Hepatocyte (in vitro differentiated cells): Measurements from ENCODE around the gene ACSS3. TPM values are rescaled to one million over a fixed set of nuclear protein-coding genes. Genes with fewer than 3 reads are reported as not detected.

ENCODE experiments used
- DNase-seq: peaks from one replicate; pipeline ENCODE4 v3.0.0-alpha.2; 2016; ENCODE audit warnings: low spot score
- H2AFZ ChIP-seq: fragments of 200-600 bp; sonication (generic); 2 replicates; pipeline ENCODE4 v1.6.0; 2016; ENCODE audit warnings: antibody characterized with exemption, mild to moderate bottlenecking
- H3K27ac ChIP-seq: fragments of 200-600 bp; sonication (generic); 2 replicates; pipeline ENCODE4 v1.5.1; 2016; ENCODE audit warnings: mild to moderate bottlenecking
- H3K27me3 ChIP-seq: fragments of 200-600 bp; sonication (generic); 2 replicates; pipeline ENCODE4 v1.6.1; 2016
- H3K36me3 ChIP-seq: fragments of 200-600 bp; sonication (generic); replicated peaks from 2 replicates; pipeline ENCODE4 v1.5.1; 2016; ENCODE audit warnings: low read depth; ENCODE audit not compliant: insufficient read depth
- H3K4me1 ChIP-seq: fragments of 200-600 bp; sonication (generic); 2 replicates; pipeline ENCODE4 v1.5.1; 2016; ENCODE audit warnings: mild to moderate bottlenecking, moderate library complexity; ENCODE audit not compliant: insufficient read depth
- H3K4me2 ChIP-seq: fragments of 200-600 bp; sonication (generic); 2 replicates; pipeline ENCODE4 v1.6.0; 2016
- H3K4me3 ChIP-seq: fragments of 200-600 bp; sonication (generic); 2 replicates; pipeline ENCODE4 v1.5.1; 2016; ENCODE audit warnings: mild to moderate bottlenecking
- H3K79me2 ChIP-seq: fragments of 200-600 bp; sonication (generic); 2 replicates; pipeline ENCODE4 v1.6.0; 2017; ENCODE audit warnings: mild to moderate bottlenecking
- H3K9me2 ChIP-seq: fragments of 200-600 bp; sonication (generic); replicated peaks from 2 replicates; pipeline ENCODE4 v1.6.0; 2017; ENCODE audit warnings: mild to moderate bottlenecking; ENCODE audit not compliant: insufficient read depth
- H3K9me3 ChIP-seq: fragments of 200-600 bp; sonication (generic); 2 replicates; pipeline ENCODE4 v1.5.1; 2016; ENCODE audit warnings: low read depth, mild to moderate bottlenecking
- H4K20me1 ChIP-seq: fragments of 200-600 bp; sonication (generic); 2 replicates; pipeline ENCODE4 v1.6.0; 2016; ENCODE audit warnings: mild to moderate bottlenecking; ENCODE audit not compliant: insufficient read depth, poor library complexity, severe bottlenecking
- CTCF ChIP-seq: fragments of 200-600 bp; sonication (generic); IDR thresholded peaks from 2 replicates; pipeline ENCODE4 v1.5.1; 2016; ENCODE audit warnings: antibody characterized with exemption, mild to moderate bottlenecking; ENCODE audit not compliant: poor library complexity
- EZH2 ChIP-seq: fragments of 200-600 bp; sonication (generic); IDR thresholded peaks from 2 replicates; pipeline ENCODE4 v1.6.1; 2016; ENCODE audit warnings: antibody characterized with exemption, mild to moderate bottlenecking, borderline replicate concordance
- EZH2phosphoT487 ChIP-seq: fragments of 200-600 bp; sonication (generic); IDR thresholded peaks from one replicate; pipeline ENCODE4 v1.6.1; 2018; ENCODE audit warnings: antibody characterized with exemption, mild to moderate bottlenecking, low read depth, moderate library complexity; ENCODE audit not compliant: unreplicated experiment, severe bottlenecking
- WGBS: methylation state at CpG from one replicate; pipeline ENCODE4 v1.1.6; 2016; ENCODE audit warnings: low lambda C conversion rate; ENCODE audit errors: missing lambda C conversion rate; 5-methylcytosine and 5-hydroxymethylcytosine counted together
- polyA plus RNA-seq: library from polyadenylated mRNA; unstranded; fragments of >200 nt; fragmentation: Nextera tagmentation; extraction: Ambion mirVana; gene quantifications from 2 replicates; pipeline ENCODE4 v1.2.1, GENCODE V29; 2016
- total RNA-seq: library from RNA; depleted of rRNA; stranded (reverse); fragments of >200 nt; gene quantifications from 2 replicates; pipeline ENCODE4 v1.2.3, GENCODE V29; 2014

The ACSS3 gene
- total and polyA plus RNA-seq, 2 experiments from 2014 or later: 8.5 to 31.4 TPM

- peaks cover 23% of the 10 kb centered on the region for H3K79me2 ChIP-seq
- H2AFZ ChIP-seq: no peak overlapping the region
- no peaks in the 10 kb centered on the region for H3K9me3 ChIP-seq
- no peak for TF ChIP-seq EZH2phosphoT487
- no peak for TF ChIP-seq CTCF
- no peak for TF ChIP-seq EZH2
- no peak overlapping the region for H3K27ac ChIP-seq
- no peak overlapping the region for H3K4me2 ChIP-seq
- peaks cover 9% of the 10 kb centered on the region for H3K4me1 ChIP-seq
- H3K36me3 ChIP-seq: no peaks in the 10 kb centered on the region
- no peaks in the 10 kb centered on the region for H3K9me2 ChIP-seq
- no peak for DNase-seq
- H4K20me1 ChIP-seq: no peaks in the 10 kb centered on the region
- H3K4me3 ChIP-seq: no peak overlapping the region
- 62% methylated on average over 4 of the region's 4 CpGs for WGBS
- no peaks in the 10 kb centered on the region for H3K27me3 ChIP-seq
Measured at GRCh38 chr12:81088221-81088620, 10.3 kb downstream of the ACSS3 start.

- 70% methylated on average over 1 of the region's 1 CpG for WGBS
- no peaks in the 10 kb centered on the region for H3K36me3 ChIP-seq
- H4K20me1 ChIP-seq: no peaks in the 10 kb centered on the region
- peaks cover 21% of the 10 kb centered on the region for H3K79me2 ChIP-seq
- H3K4me2 ChIP-seq: no peak overlapping the region
- no peak overlapping the region for H3K27ac ChIP-seq
- H2AFZ ChIP-seq: no peak overlapping the region
- no peaks in the 10 kb centered on the region for H3K9me3 ChIP-seq
- TF ChIP-seq EZH2phosphoT487 (no peak), EZH2 (no peak), CTCF (no peak)
- no peak for DNase-seq
- no peaks in the 10 kb centered on the region for H3K27me3 ChIP-seq
- no peak overlapping the region for H3K4me3 ChIP-seq
- peaks cover 9% of the 10 kb centered on the region for H3K4me1 ChIP-seq
- no peaks in the 10 kb centered on the region for H3K9me2 ChIP-seq
Measured at GRCh38 chr12:81089412-81089811, 11.5 kb downstream of the ACSS3 start.

DNA sequence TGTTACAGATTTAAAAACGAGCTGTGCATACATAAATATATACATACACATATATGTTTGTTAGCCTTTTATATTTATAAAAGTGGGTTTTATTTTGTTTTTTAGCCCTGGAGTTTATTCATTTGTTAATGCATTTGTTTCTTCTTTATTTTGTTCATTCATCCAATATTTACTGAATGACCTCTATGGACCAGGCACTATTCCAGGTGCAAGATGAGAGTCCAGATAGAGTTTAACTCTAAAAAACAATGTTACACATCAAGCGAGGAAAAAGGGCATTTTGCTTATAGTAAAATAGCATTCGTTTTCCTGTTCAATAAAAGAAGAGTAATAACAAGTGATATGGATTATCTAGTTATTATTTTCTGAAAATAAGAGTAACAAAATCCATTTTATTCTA, 14.2 kb downstream of the ACSS3 start:
- H3K36me3 ChIP-seq: no peaks in the 10 kb centered on the region
- H3K9me3 ChIP-seq: no peaks in the 10 kb centered on the region
- no peak for TF ChIP-seq CTCF
- TF ChIP-seq EZH2: no peak
- no peak for TF ChIP-seq EZH2phosphoT487
- H3K27ac ChIP-seq: no peak overlapping the region
- no peak overlapping the region for H3K4me3 ChIP-seq
- H4K20me1 ChIP-seq: no peaks in the 10 kb centered on the region
- H3K4me1 ChIP-seq: no peaks in the 10 kb centered on the region
- WGBS: 85% methylated on average over 3 of the region's 3 CpGs
- H3K79me2 ChIP-seq: peaks cover 25% of the 10 kb centered on the region
- no peaks in the 10 kb centered on the region for H3K9me2 ChIP-seq
- no peaks in the 10 kb centered on the region for H3K27me3 ChIP-seq
- H3K4me2 ChIP-seq: no peak overlapping the region
- H2AFZ ChIP-seq: no peak overlapping the region
- no peak for DNase-seq

DNA sequence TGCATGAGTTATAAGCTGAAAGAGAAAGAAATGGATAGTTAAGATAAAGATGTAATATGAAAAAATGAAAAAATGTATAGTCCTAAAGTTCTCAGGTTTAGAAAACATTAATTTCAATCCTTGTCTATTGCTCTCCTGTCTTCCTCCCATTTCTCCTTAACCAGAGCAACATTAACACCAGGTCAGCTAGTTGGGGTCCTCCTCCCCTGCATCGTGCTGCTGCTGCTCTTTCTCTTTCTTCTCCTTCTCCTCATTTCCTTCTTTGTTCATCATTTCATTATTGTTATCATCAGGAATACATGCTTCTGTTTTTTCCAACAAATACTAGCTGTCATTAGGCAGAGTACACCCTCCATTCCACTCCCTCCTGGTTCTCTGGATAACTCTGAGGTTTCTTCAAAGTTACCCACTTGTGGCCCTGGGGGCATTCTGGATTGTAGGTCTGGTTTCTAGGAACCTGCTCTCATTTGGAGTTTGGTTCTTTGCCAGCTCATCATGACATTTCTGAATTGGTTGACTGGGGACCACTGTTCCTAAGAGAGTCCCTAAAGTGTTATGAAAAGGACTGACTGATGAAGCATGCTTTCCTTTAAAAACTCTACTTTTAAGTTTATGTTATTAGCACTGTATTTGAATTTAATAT, 17.0 kb downstream of the ACSS3 start:
- no peak overlapping the region for H3K4me3 ChIP-seq
- H2AFZ ChIP-seq: no peak overlapping the region
- H3K27ac ChIP-seq: no peak overlapping the region
- no peaks in the 10 kb centered on the region for H4K20me1 ChIP-seq
- H3K27me3 ChIP-seq: no peaks in the 10 kb centered on the region
- H3K4me1 ChIP-seq: no peaks in the 10 kb centered on the region
- no peaks in the 10 kb centered on the region for H3K9me3 ChIP-seq
- H3K9me2 ChIP-seq: no peaks in the 10 kb centered on the region
- H3K79me2 ChIP-seq: peaks cover 30% of the 10 kb centered on the region
- 72% methylated on average over 1 of the region's 1 CpG for WGBS
- H3K36me3 ChIP-seq: no peaks in the 10 kb centered on the region
- DNase-seq: no peak
- no peak for TF ChIP-seq EZH2phosphoT487
- TF ChIP-seq EZH2: no peak
- no peak for TF ChIP-seq CTCF
- no peak overlapping the region for H3K4me2 ChIP-seq
